AG20443 (cell line): ENCODE measurements around the gene ZNF793.

Experiments used
- DNase-seq: peaks from one replicate; pipeline ENCODE4 v3.0.0; 2012; ENCODE audit warnings: low spot score, mixed read lengths

ZNF793 gene

DNA sequence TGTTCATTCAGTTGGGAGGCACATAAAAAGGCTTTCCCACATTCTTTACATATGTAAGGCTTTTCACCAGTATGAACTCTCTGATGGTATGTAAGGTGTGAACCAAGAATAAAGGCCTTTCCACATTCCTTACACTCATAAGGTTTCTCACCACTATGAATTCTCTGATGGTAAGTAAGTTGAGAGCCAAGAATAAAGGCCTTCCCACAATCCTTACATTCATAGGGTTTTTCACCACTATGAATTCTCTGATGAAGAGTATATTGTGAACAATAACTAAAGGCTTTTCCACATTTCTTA, 58.6 kb downstream of the ZNF793 start:
- no peak for DNase-seq

GRCh38 chr19:37572203-37572602, 65.5 kb downstream of the ZNF793 start:
- DNase-seq = no peak

GRCh38 chr19:37583340-37583739, 76.6 kb downstream of the ZNF793 start:
- no peak for DNase-seq
